Measurements from ENCODE around the gene CDX1.

CDX1 gene

DNA sequence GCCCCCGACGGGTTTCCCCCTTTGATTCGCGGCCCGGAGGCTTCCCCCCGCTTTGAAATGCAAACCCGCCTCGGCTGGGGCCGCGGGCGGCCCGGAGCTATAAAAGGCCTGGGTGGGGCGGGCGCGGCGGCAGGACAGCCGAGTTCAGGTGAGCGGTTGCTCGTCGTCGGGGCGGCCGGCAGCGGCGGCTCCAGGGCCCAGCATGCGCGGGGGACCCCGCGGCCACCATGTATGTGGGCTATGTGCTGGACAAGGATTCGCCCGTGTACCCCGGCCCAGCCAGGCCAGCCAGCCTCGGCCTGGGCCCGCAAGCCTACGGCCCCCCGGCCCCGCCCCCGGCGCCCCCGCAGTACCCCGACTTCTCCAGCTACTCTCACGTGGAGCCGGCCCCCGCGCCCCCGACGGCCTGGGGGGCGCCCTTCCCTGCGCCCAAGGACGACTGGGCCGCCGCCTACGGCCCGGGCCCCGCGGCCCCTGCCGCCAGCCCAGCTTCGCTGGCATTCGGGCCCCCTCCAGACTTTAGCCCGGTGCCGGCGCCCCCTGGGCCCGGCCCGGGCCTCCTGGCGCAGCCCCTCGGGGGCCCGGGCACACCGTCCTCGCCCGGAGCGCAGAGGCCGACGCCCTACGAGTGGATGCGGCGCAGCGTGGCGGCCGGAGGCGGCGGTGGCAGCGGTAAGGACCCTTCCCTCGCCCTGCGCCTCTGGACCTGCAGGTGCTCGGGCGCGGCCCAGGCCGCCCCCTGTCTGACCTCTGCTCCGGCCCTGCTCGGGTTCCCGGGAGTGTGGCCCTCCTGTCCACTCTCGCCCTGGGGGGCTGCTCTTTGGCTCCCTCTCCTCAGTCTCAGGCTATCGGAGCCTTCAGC, at the start of gene CDX1:
Gene CDX1 (plus strand): TSS at position 129 of the 862 bp plus-strand sequence. CDS start 99 bp downstream, at position 228.
- no peak for DNase-seq

DNA sequence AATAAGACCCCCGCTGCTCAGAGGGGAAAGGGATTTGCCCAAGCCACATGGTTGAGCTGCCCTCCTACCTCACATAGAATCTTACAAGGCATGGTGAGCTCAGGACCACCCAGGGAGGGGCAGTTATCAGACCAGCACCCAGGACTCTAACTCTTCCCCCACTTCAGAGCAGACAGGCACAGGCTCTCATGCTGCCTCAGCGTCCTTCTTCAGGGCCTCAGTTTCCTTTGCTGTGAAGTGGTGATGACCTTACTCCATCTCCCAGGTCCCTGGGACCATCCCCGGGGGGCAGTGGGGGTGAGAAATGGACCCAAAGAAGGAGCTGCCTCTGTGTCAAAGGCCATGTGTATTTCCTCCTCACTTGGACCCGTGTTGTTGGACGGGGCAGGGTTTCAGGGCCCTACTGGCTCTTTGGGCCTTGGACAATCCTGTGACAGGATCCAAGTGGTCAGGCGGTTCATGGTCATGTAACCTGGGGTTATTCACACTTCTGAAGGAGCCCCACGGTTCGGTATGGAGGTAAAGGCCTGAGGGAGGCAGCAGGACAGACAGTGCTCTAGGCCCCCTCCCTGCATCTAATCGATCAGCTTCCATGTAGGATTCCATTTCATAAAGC, 48.5 kb upstream of the CDX1 start:
- no peak for DNase-seq

- no peak for DNase-seq
Observed at GRCh38 chr5:150118561-150119229, 47.9 kb upstream of the CDX1 start.

- no peak for DNase-seq
Observed at GRCh38 chr5:150119421-150120061, 47.0 kb upstream of the CDX1 start.

DNA sequence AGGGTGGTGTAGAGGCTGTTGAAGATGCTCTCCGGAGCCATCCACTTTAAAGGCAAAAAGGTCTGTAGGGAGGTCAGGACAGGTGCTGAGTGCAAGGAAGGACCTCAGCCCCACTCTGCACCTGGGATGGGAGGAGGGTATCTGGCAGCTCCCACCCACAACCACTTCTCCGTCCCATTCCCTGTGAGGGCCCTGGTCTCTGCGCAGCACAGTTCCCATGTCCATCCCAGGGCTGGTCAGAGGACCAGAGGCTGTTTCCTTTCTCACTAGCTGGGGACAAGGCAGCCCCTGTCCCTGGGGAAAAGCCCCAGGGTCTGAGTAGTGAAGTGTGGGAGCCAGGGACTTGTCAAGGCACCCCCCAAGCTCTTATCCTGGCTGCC, 46.5 kb upstream of the CDX1 start:
- DNase-seq = no peak

- no peak for DNase-seq
Observed at GRCh38 chr5:150120617-150121447, 45.7 kb upstream of the CDX1 start.

- no peak for DNase-seq
Observed at GRCh38 chr5:150121448-150122157, 45.0 kb upstream of the CDX1 start.

DNA sequence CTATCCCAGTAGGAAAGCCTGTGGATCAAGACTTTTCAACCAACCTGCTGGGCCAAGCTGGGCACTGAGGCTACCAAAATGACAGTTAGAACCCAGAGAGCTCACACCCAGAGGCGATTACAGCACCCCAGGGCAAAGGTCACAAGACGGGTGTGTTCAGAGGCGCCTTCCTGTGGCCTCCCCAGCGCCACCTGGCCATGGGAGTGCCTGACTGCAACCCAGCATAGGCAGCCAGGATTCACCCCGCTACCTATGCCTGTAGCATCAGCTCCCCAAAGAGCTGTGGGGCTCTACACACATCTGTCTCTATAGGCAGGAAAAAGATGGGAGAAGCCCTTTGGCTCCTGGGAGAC, 44.4 kb upstream of the CDX1 start:
- no peak for DNase-seq

- DNase-seq = no peak
Observed at GRCh38 chr5:150122536-150123481, 43.8 kb upstream of the CDX1 start.

- no peak for DNase-seq
Observed at GRCh38 chr5:150123542-150123941, 43.0 kb upstream of the CDX1 start.

DNA sequence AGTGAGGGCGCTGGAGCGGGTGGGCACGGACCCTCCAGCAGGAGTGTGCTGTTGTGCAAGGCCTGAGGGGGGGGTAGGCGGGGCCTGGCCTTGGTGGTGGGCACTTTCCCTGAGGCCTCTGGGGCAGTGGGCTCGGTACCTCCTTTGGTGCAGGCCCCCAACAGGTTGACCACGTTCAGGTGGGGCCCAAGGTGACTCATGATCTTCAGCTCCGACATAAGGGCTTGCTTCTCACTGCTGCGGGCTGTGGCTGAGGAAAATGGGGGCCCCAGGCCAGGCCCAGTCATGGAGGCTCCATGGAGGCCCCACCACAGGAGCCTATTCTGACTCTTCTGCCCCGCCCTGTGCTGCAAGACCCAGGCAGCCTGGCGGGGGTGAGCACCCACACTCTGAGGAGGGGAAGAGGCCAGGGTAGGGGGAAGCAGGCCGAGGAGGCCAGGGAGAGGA, 42.4 kb upstream of the CDX1 start:
- no peak for DNase-seq

DNA sequence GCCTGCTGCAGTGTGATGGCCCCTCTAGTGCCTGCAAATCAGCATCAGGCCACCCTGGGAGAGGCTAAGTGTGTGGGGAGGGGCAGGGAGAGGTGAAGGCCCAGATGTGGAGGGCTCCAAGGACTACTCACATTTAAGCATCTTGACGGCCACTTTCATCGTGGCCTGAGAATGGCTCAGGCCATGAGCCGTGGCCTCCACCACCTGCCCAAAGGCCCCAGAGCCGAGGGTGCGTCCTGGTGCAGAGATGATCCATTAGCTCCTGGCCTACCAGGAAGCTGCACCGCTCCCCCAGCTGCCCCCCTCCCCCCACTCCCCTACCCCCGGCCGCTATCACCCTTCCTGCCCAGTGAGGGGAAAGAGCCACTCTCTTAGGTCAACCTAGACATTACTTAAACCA, 42.0 kb upstream of the CDX1 start:
- no peak for DNase-seq

DNA sequence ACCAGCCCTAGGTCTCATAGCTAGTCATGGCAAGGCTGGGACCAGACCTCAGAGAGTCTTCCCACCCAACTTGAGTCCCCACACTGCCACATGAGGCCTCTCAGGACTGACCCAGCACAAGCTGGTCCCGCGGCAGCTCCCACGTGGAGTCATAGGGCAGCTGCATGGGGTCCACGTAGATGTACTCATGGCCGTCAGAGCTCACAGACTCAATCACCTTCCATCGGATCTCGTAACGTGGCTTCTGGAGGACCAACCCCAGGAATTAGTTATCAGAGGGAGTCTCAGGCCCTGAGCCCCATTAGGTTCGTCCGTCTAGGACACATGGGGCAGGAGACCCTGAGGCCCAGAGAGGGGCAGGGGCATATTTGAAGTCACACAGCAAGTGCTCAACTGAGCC, 41.2 kb upstream of the CDX1 start:
- no peak for DNase-seq

DNA sequence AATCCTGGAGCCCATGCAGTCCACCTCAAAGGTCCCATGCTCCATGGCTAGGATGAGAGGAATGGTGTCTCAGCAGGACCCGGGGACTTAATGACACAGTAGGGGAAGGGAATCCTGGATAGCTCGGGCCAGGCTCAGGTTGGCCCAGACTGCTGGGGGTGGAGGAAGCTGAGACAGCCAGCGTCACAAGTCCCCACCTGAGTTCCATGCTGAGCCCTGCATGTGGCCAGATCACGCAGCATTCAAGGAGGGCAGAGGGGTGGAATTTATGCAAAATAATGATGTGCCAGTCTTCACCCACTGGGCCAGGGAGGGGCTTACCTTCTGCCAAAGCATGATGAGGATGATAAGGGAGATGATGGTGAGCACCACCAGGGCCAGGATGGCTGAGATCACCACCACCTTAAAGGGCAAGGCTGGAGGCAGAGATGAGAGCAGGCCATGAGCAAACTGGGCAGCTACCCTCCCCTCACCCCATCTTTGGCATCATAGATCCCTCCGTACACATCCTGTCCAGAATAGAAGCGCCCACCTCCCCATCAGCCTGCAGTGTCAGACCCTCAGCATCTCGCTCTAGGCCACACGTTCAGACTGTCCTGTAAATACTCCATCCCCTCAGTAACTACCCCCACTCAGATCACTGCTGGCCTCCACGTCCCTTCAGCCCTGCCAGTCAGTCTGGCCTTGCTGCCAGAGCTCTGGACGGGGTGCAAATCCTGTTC, 40.2 kb upstream of the CDX1 start:
- no peak for DNase-seq

GRCh38 chr5:150126921-150127265, 39.7 kb upstream of the CDX1 start:
- DNase-seq = no peak

DNA sequence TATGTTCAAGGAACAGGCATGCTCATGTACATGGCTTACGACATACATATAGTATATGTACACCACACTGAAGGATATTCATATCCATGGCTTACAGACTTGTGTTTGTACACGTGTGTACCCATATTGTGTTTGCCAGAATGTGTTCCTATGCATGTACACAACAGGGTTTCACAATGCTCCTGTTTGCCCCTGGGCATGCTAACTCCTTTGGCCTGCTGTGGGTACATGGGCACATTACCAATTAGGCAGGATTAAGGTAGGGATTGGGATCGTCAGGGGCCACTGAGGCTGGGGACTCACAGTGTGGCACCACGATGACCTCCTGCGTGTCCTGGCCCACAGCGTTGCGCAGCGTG, 37.1 kb upstream of the CDX1 start:
- no peak for DNase-seq

DNA sequence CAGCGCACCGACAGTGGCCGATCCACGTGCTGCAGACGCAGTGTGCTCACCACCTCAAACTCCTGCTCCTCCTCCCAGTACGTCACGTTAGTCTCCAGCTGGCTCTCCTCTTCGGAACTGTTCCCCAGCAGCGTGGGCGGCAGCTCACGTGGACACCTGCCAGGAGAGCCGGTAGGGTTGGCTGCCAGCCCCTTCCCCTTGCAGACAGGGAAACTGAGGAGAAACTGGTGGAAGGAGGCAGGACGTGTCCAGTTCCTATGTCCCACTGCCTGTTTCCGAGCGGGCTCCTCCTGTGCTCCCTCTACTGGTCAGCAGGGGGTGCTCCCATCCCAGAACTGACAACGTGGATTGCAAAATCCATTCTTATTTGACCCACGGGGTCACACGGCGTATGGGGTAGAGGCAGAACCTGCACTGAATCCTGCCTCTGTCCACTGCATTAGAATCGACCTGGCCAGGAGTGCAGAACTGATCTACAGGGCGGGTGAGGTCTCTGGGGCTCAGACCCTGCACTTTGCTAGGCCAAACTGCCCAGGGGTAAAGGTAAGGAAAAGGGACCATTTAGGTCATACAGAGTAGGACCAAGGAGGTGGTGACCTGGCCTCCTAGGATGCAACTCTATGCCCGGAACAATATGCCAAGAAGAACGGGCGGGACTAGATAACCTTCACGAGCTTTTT, 36.6 kb upstream of the CDX1 start:
- peak; percentile 11 to 47 (median 27) for DNase-seq

DNA sequence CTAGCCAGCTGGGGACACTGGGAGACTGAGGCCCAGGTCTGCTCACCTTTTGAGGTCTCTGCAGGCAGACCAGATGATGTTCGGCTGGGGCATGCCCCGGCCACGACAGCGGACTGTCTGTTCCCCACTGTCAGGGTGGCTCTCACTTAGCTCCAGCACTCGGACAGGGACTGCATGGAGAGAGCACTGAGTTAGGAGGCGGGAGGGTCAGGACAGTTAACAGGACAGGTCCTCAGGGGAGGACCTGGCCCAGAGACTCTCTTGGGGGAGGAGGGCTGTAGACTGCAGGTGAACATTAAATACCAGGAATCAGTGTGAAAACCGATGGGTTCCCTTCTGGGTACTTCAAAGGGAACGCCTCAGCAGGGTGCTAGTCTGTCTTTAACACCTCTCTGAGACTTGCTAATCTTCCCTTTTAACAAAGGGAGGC, 36.1 kb upstream of the CDX1 start:
- no peak for DNase-seq

GRCh38 chr5:150131461-150131860, 35.1 kb upstream of the CDX1 start:
- DNase-seq = no peak

Data from NCI-H1417 (cell line).